A549 (cell line): Measurements from ENCODE around the gene PTEN.

Experiments used
- CEBPB ChIP-seq, 2 experiments: fragments of >200 bp in 1 of 2; sonication (Bioruptor Twin) in 1 of 2; formaldehyde crosslinking in 1 of 2; IDR thresholded peaks; 2 replicates each; pipeline ENCODE4 v1.6.1; 2012 to 2016
- CHD2 ChIP-seq: fragments of 150-350 bp; IDR thresholded peaks from 2 replicates; pipeline ENCODE4 v1.6.1; 2014; ENCODE audit warnings: low read length; ENCODE audit not compliant: partially characterized antibody
- CTCF ChIP-seq: fragments of >200 bp; sonication (Bioruptor Twin); formaldehyde crosslinking; IDR thresholded peaks from 3 replicates; pipeline ENCODE4 v1.5.1; 2016
- ELK1 ChIP-seq: fragments of 150-350 bp; IDR thresholded peaks from 2 replicates; pipeline ENCODE4 v1.6.1; 2014; ENCODE audit warnings: low read depth, mild to moderate bottlenecking, low read length
- EP300 ChIP-seq, 2 experiments: fragments of >200 bp; sonication (Bioruptor Twin); formaldehyde crosslinking; IDR thresholded peaks; 2 replicates in 1 of 2; 3 replicates in 1 of 2; pipeline ENCODE4 v1.6.1; 2016 to 2017
- HOXA7 ChIP-seq: fragments of 250-450 bp; sonication (Bioruptor Pico); IDR thresholded peaks from 2 replicates; pipeline ENCODE4 v1.5.0; 2020; ENCODE audit warnings: mild to moderate bottlenecking, moderate library complexity
- JUN ChIP-seq, 2 experiments: fragments of >200 bp; sonication (Bioruptor Twin); formaldehyde crosslinking; IDR thresholded peaks; 2 replicates in 1 of 2; 3 replicates in 1 of 2; pipeline ENCODE4 v1.6.1; 2016 to 2017
- MAX ChIP-seq: IDR thresholded peaks from 2 replicates; pipeline ENCODE4 v1.6.1; 2012
- POLR2A ChIP-seq: IDR thresholded peaks from 2 replicates; pipeline ENCODE4 v1.6.1; 2012; ENCODE audit warnings: mild to moderate bottlenecking, low read length
- SMC3 ChIP-seq: fragments of >200 bp; sonication (Bioruptor Twin); formaldehyde crosslinking; IDR thresholded peaks from 3 replicates; pipeline ENCODE4 v1.6.1; 2018; ENCODE audit warnings: inconsistent platforms
- ZFP36 ChIP-seq: fragments of 450-650 bp; IDR thresholded peaks from 2 replicates; pipeline ENCODE4 v1.6.1; 2014; ENCODE audit warnings: borderline replicate concordance; ENCODE audit not compliant: partially characterized antibody

- TF ChIP-seq CTCF = no peak
- TF ChIP-seq POLR2A = no peak
- TF ChIP-seq EP300 (IDR thresholded peaks at IDR 0.05) = no peak
- no peak for TF ChIP-seq ZFP36
- TF ChIP-seq HOXA7 (CRISPR knock-in tag) = no peak
- no peak for TF ChIP-seq MAX
- TF ChIP-seq ELK1 = no peak
- TF ChIP-seq CHD2 = no peak
- no peak for TF ChIP-seq CEBPB (IDR thresholded peaks at IDR 0.05)
- TF ChIP-seq SMC3 = no peak
- TF ChIP-seq JUN (IDR thresholded peaks at IDR 0.05) = no peak
Observed at GRCh38 chr10:88019753-88020152, 156.3 kb downstream of the PTEN start.
